Loucy (cell line): ENCODE data around the gene COQ8B.

Experiments used
- CTCF ChIP-seq: fragments of 200-600 bp; sonication (generic); conservative IDR thresholded peaks from 2 replicates; pipeline ENCODE4 v1.5.1; 2014; ENCODE audit warnings: mild to moderate bottlenecking, antibody characterized with exemption, low read length
- EZH2phosphoT487 ChIP-seq: fragments of 200-600 bp; IDR thresholded peaks from 2 replicates; pipeline ENCODE4 v1.6.1; 2018; ENCODE audit warnings: antibody characterized with exemption, mild to moderate bottlenecking, moderate library complexity, borderline replicate concordance

- no peak for TF ChIP-seq CTCF
- no peak for TF ChIP-seq EZH2phosphoT487
Observed at GRCh38 chr19:40756502-40757110, 39.9 kb upstream of the COQ8B start.
